Urinary bladder (tissue), 4 donors: Measurements from ENCODE around the gene STK32A. TPM values are rescaled to one million over a fixed set of nuclear protein-coding genes. Genes with fewer than 3 reads are reported as not detected.

Experiments used
- DNase-seq: peaks from one replicate; pipeline ENCODE4 v3.0.0-alpha.2; 2015; ENCODE audit errors: extremely low spot score
- H3K27ac ChIP-seq: one replicate; pipeline ENCODE4 v1.5.1; 2013; ENCODE audit warnings: low read depth, mild to moderate bottlenecking, moderate library complexity
- H3K36me3 ChIP-seq: one replicate; pipeline ENCODE4 v1.6.1; 2013; ENCODE audit warnings: mild to moderate bottlenecking, moderate library complexity; ENCODE audit not compliant: insufficient read depth
- H3K4me1 ChIP-seq: one replicate; pipeline ENCODE4 v1.6.1; 2013; ENCODE audit warnings: mild to moderate bottlenecking, moderate library complexity; ENCODE audit not compliant: insufficient read depth
- H3K4me3 ChIP-seq: one replicate; pipeline ENCODE4 v1.5.1; 2013; ENCODE audit warnings: low read depth, low read length
- WGBS: extraction: QIAGEN DNeasy Blood & Tissue Kit; methylation state at CpG from one replicate; pipeline ENCODE4 v1.1.7; 2013; 5-methylcytosine and 5-hydroxymethylcytosine counted together
- polyA plus RNA-seq: library from polyadenylated mRNA; stranded (reverse); fragments of 200-250 nt; gene quantifications from one replicate; pipeline ENCODE4 v1.2.3, GENCODE V29; 2013
- total RNA-seq: library from RNA; depleted of rRNA; stranded (reverse); fragments of >200 nt; gene quantifications from one replicate; pipeline ENCODE4 v1.2.3, GENCODE V29; 2014
- donor health status: healthy with polysubstance abuse.
- donor health status: healthy.

Gene STK32A
- total RNA-seq: 7.8 TPM
- 1.3 TPM for polyA plus RNA-seq

DNA sequence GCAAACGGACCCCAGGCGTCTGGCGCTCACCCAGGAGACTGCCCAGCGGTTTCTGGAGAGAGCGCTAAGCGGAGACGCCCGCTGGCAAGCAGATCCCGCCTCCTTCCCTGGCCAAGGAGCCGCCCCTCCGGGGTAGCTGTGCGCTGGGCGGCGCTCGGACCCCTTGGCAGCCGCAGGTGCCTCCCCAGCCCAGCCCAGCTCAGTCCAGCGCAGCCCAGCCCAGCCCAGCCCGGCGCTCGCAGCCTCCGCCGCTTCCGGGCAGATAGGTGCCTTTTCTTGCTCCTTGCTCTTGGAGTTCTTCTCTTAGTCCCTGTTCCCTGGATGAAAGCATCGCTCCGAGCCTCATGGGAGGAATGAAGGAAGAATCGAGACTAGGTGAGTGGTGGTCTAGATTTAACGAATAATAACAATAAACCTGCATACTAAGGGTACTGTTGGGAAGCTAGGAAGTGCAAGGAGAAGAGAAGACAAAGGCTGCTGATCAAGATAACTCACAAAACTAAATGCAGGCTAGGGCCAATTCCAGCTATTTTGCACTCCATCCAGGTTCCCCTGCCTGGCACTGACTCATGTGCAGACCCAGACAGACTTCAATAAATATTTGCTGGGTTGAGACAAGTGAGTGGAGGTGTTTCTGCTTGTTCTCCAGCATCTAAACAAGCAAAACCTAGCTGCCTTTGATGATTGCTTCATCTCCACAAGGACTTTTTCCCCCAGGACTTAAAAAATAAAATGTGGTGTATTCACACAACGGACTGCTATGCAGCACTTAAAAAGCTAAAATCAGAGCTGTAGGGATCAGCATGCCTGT is at the start of gene STK32A:
Gene STK32A, plus strand, starts transcription at position 202 of the 811 bp plus-strand sequence. CDS start 4,609 bp downstream, outside the sequence.
- Histone ChIP-seq H3K4me3 (peak within 1 kb of the TSS; percentile 44), H3K36me3 (no peaks in the 10 kb centered on the region), H3K4me1 (no peaks in the 10 kb centered on the region), H3K27ac (no peak within 1 kb of the TSS)
- WGBS: 5% methylated on average over 28 of the region's 28 CpGs
- DNase-seq: no peak

DNA sequence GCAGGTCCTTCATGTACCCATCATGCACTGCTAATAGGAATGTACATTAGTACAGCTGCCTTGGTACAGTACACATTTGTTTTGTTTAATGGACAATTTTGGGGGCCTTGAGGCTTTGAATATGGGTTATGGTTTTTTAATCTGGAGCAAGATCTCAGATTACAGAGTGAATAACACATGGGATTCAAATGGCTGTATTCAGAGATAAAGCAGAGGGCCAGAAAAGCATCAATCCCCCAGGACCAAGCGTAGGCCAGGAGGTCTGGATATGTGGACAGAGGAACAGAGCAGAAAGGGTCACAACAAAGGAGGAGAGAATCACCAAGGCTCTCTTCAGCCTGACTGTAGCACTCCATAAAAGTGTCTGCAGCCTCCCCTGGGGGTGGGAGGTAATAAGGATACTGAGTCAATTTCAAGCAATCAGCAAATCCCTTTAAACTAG is 47.7 kb upstream of the STK32A start:
- no peaks in the 10 kb centered on the region for H3K36me3 ChIP-seq
- no peaks in the 10 kb centered on the region for H3K4me1 ChIP-seq
- H3K27ac ChIP-seq: no peak overlapping the region
- no peak for DNase-seq
- no peak overlapping the region for H3K4me3 ChIP-seq
- 51% methylated on average over 1 of the region's 1 CpG for WGBS

GRCh38 chr5:147188200-147189108 is 46.4 kb upstream of the STK32A start:
- 49% methylated on average over 20 of the region's 20 CpGs for WGBS
- no peak overlapping the region for H3K4me3 ChIP-seq
- DNase-seq: peak; percentile 17

DNA sequence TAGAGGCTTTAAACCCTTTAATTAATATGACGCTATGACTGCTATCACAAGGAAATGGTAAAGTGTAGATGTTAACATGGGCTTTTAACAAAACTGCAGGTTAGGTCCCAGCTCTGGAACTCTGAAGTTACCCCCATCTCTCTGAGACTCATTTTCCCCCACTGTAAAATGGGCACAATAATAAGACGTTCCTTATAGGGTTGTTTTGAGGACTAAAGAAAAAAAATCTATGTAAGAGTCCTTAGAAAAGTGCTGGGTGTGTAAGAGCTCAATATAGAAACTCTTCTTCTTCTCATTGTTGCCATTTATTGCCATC is 45.8 kb upstream of the STK32A start:
- DNase-seq: no peak
- WGBS: 13% methylated on average over 2 of the region's 2 CpGs
- no peaks in the 10 kb centered on the region for H3K4me1 ChIP-seq
- H3K27ac ChIP-seq: no peak overlapping the region
- no peaks in the 10 kb centered on the region for H3K36me3 ChIP-seq
- H3K4me3 ChIP-seq: no peak overlapping the region

More at GRCh38 chr5:147188200-147189108, 46.4 kb upstream of the STK32A start:
- H3K27ac ChIP-seq: no peak overlapping the region
- H3K36me3 ChIP-seq: no peaks in the 10 kb centered on the region
- H3K4me1 ChIP-seq: no peaks in the 10 kb centered on the region

DNA sequence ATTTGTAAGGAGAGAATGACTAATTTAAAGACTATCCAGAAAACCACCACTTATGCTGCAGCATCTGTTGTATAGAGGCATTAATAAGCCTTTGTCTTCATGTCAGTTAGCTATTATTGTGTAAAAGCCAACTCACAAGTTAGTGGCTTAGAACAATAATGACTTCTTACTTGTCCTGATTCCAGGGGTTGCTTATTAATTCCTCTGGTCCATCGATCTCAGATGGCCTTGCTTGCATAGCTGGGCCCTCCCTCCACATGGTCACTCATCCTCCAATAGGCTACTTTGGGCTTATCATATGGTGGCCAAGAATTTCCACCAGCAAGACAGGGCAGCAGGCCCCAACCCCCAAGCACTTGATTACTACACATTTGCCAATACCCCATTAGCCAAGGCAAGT is 44.5 kb upstream of the STK32A start:
- H3K36me3 ChIP-seq: no peaks in the 10 kb centered on the region
- WGBS: 60% methylated on average over 1 of the region's 1 CpG
- no peaks in the 10 kb centered on the region for H3K4me1 ChIP-seq
- no peak overlapping the region for H3K4me3 ChIP-seq
- no peak for DNase-seq
- H3K27ac ChIP-seq: no peak overlapping the region

- no peaks in the 10 kb centered on the region for H3K4me1 ChIP-seq
- DNase-seq: no peak
- 58% methylated on average over 1 of the region's 1 CpG for WGBS
- H3K27ac ChIP-seq: no peak overlapping the region
- no peak overlapping the region for H3K4me3 ChIP-seq
- H3K36me3 ChIP-seq: no peaks in the 10 kb centered on the region
Observed at GRCh38 chr5:147193123-147193522, 41.7 kb upstream of the STK32A start.

DNA sequence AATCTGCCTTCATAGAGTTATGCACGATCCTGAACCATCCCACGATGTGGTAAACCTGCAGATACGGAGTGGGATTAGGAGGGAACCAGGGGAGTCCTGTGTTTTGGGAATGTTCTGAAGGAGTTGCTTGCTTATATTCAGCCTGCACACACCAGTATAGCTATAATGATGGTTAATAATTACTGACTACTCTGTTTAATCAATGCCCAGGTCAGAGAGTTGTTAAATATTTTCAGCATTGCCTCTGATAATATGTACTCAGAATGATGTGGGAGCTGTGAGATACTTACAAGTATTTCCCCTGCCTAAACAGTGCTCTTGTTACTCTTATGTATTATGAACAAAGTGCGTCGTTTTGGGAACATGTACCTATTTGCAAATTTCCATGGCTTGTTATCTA is 34.8 kb upstream of the STK32A start:
- no peaks in the 10 kb centered on the region for H3K36me3 ChIP-seq
- no peak overlapping the region for H3K4me3 ChIP-seq
- H3K27ac ChIP-seq: no peak overlapping the region
- WGBS: 80% methylated on average over 5 of the region's 5 CpGs
- no peak for DNase-seq
- H3K4me1 ChIP-seq: no peaks in the 10 kb centered on the region

DNA sequence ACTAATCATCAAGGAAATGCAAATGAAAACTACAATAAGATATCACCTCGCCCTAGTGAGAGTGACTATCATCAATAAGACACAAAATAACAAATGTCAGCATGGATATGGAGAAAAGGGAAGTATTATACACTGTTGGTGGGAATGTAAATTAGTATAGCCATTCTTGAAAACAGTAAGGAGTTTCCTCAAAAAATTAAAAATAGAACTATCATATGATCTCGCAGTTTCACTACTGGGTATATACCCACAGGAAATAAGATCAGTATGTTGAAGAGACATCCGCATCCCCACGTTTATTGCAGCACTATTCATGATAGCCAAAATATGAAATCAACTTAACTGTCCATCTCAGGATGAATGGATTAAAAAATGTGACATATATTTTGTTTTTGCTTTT is 31.6 kb upstream of the STK32A start:
- no peaks in the 10 kb centered on the region for H3K36me3 ChIP-seq
- WGBS: 76% methylated on average over 4 of the region's 4 CpGs
- no peaks in the 10 kb centered on the region for H3K4me1 ChIP-seq
- H3K27ac ChIP-seq: no peak overlapping the region
- no peak overlapping the region for H3K4me3 ChIP-seq
- DNase-seq: no peak

- WGBS: 84% methylated on average over 2 of the region's 2 CpGs
- Histone ChIP-seq H3K4me1 (no peaks in the 10 kb centered on the region), H3K27ac (no peak overlapping the region), H3K4me3 (no peak overlapping the region), H3K36me3 (no peaks in the 10 kb centered on the region)
- no peak for DNase-seq
Observed at GRCh38 chr5:147204576-147204975, 30.2 kb upstream of the STK32A start.

DNA sequence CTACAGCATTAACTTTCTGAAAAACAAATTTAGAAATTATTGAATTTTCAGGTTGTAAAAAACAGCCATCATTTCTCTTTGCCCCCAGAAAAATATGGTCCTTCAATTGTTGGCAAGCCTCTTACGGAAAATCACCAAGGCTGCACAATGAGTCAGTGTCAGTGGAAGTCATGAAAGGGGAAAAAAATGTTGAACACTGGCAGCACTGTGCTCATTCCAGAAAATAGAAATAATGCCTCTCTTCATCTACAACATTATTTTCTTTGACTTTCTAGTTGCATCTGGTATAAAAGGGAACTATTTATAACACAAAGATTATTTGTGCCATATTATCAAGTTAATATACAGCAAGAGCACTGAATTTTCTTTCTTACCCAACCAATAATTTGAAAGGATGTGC is 26.7 kb upstream of the STK32A start:
- Histone ChIP-seq H3K27ac (no peak overlapping the region), H3K36me3 (no peaks in the 10 kb centered on the region), H3K4me3 (no peak overlapping the region), H3K4me1 (no peaks in the 10 kb centered on the region)
- 52% methylated on average over 1 of the region's 1 CpG for WGBS
- no peak for DNase-seq

DNA sequence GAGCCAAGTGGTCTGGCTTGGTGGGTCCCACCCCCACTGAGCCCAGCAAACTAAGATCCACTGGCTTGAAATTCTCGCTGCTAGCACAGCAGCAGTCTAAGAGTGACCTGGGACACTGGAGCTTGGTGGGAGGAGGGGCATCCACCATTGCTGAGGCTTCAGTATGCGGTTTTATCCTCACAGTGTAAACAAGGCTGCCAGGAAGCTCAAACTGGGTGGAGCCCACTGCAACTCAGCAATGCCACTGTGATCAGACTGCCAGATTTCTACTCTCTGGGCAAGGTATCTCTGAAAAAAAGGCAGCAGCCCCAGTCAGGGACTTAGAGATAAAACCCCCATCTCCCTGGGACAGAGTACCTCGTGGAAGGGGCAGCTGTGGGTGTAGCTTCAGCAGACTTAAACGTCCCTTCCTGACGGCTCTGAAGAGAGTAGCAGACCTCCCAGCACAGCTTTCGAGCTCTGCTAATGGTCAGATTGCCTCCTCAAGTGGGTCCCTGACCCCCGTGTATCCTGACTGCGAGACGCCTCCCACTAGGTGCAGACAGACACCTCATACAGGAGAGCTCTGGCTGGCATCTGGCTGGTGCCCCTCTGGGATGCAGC is 18.2 kb upstream of the STK32A start:
- DNase-seq: no peak
- no peak overlapping the region for H3K27ac ChIP-seq
- WGBS: 37% methylated on average over 9 of the region's 9 CpGs

GRCh38 chr5:147223343-147223742 is 11.5 kb upstream of the STK32A start:
- Histone ChIP-seq H3K4me3 (no peak overlapping the region), H3K4me1 (no peaks in the 10 kb centered on the region), H3K27ac (no peak overlapping the region), H3K36me3 (no peaks in the 10 kb centered on the region)
- 46% methylated on average over 2 of the region's 2 CpGs for WGBS
- DNase-seq: no peak

More for the DNA sequence above, 18.2 kb upstream of the STK32A start:
- Histone ChIP-seq H3K4me3 (no peak overlapping the region), H3K4me1 (no peaks in the 10 kb centered on the region), H3K36me3 (no peaks in the 10 kb centered on the region)

DNA sequence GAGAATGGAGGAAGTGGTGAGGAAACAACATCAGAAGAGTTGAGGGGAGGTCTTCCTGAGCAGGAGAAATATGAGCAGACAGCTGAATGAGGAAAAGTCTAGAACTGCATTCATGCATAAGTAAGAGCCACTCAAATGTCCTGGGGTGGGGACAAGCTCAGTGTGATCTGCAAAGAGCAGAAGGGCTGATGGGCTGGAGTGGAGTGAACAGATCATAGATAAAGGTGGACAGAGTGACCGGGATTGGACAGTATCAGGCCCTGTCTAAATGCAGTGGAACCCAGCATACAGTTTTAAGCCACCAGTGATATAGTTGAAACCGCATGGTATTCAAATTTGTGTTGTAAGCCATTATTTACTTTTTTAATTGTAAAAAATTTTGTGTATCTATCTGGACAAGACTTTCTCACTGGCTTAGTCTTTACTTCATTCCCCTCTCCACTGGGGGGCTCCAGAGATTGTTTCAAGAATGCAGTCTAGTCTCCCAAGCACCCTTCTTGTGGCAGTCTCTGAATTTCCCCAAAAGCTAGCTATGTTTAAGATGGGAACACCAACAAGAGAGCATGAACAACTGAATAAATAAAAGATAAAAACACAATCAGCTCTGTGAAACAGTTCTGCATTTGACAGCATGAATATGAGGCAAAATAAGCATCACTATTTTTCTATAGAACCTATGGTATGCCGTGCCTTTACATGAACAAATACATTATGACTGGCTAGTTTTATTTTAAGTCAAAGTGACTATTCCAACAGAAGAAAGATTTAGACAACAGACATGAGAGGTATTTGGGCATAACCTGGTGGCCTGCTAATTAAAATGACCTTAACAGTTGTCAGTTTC is 10.7 kb upstream of the STK32A start:
- no peak overlapping the region for H3K27ac ChIP-seq
- H3K4me1 ChIP-seq: no peaks in the 10 kb centered on the region
- no peak overlapping the region for H3K4me3 ChIP-seq
- WGBS: 71% methylated on average over 3 of the region's 3 CpGs
- no peak for DNase-seq
- H3K36me3 ChIP-seq: no peaks in the 10 kb centered on the region
